ENCODE results near the gene RCAN3. TPM values are rescaled to one million over a fixed set of nuclear protein-coding genes. Genes with fewer than 3 reads are reported as not detected.

RCAN3 gene
- total and polyA plus RNA-seq, 2 of the 4 experiments (the other 2 are of a cell fraction), result 4.0 to 5.9 TPM

- TF ChIP-seq BHLHE40 (IDR thresholded peaks at IDR 0.05; ENCODE audit: low read depth, low read length) (no peak), RCOR1 (IDR thresholded peaks at IDR 0.05; ENCODE audit: insufficient replicate concordance, low read length) (no peak)
Observed at GRCh38 chr1:24463776-24464735, 38.6 kb upstream of the RCAN3 start (continued).

GRCh38 chr1:24465099-24465498, 37.5 kb upstream of the RCAN3 start:
- Histone ChIP-seq H3K9ac (ENCODE audit: low read depth, low read length) (no peak overlapping the region), H3K27ac (ENCODE audit: insufficient read depth, low read length) (no peak overlapping the region), H3K9me3 (ENCODE audit: control insufficient read depth, insufficient read depth, low read length) (no peaks in the 10 kb centered on the region; the same call in 1 of the 2 replicates), H3K4me1 (ENCODE audit: control insufficient read depth, insufficient read depth, low read length) (peaks cover 4% of the 10 kb centered on the region), H3K18ac (ENCODE audit: low read depth, low read length) (no peak overlapping the region), H3K27me3 (ENCODE audit: control insufficient read depth, insufficient read depth, low read length) (no peaks in the 10 kb centered on the region), H2AK5ac (ENCODE audit: low read depth, low read length) (no peak overlapping the region; the same call in 1 of the 2 replicates), H2BK120ac (ENCODE audit: low read depth, low read length) (no peak overlapping the region), H4K5ac (ENCODE audit: low read depth, low read length) (no peak overlapping the region), H4K20me1 (ENCODE audit: insufficient read depth, low read length) (no peaks in the 10 kb centered on the region), H3K56ac (ENCODE audit: extremely low read depth, insufficient read depth, low read length) (no peak overlapping the region), H3K23ac (ENCODE audit: low read depth, low read length) (no peak overlapping the region), H2AFZ (replicated peaks; ENCODE audit: low read length, poor library complexity) (no peak overlapping the region), H3K4ac (ENCODE audit: low read depth, low read length) (peak overlapping the region; percentile 31; the same call in 1 of the 2 replicates), H2BK15ac (ENCODE audit: low read depth, low read length) (peak overlapping the region; percentile 56; the same call in 1 of the 3 replicates), H3K9me1 (ENCODE audit: insufficient read depth, low read length) (peaks cover 18% of the 10 kb centered on the region), H4K91ac (ENCODE audit: insufficient read depth, low read depth, low read length) (no peak overlapping the region), H3K4me3 (ENCODE audit: insufficient read depth, low read depth, low read length) (no peak overlapping the region), H3K4me2 (ENCODE audit: low read depth, low read length) (no peak overlapping the region), H2BK20ac (ENCODE audit: low read depth, low read length) (no peak overlapping the region), H3K14ac (replicated peaks; ENCODE audit: low read depth, low read length) (no peak overlapping the region), H4K8ac (ENCODE audit: low read depth in 2 of 2, low read length in 2 of 2) (no peak overlapping the region), H2AK9ac (replicated peaks; ENCODE audit: low read depth, low read length, poor library complexity) (no peak overlapping the region), H3K79me1 (ENCODE audit: low read depth in 1 of 2, low read length in 2 of 2) (0 out of 4 replicates have a peak, but pooled peaks cover 0 to 5% of the 10 kb centered on the region in 2 experiments), H2BK5ac (ENCODE audit: low read depth, low read length, poor library complexity, severe bottlenecking) (no peak overlapping the region), H3K36me3 (ENCODE audit: control insufficient read depth, insufficient read depth, low read length) (peaks cover 22% of the 10 kb centered on the region)
- no CpG with 5 or more reads among the region's 4 CpGs for WGBS, 2 experiments (ENCODE audit: extremely low coverage in 2 of 2, insufficient read length in 1 of 2)
- DNase-seq (no peak), ATAC-seq (ENCODE audit: low read depth) (no peak)
- dilution Hi-C loops (cut with HindIII; ENCODE audit: low sequenced_read_pairs, unreplicated experiment) (no loop called here), in situ Hi-C loops (cut with MboI; ENCODE audit: low sequenced_read_pairs) (no loop called here), intact Hi-C loops (cut with micrococcal nuclease) (no loop called here)
- POLR2A ChIA-PET (ENCODE audit: unreplicated experiment), result no interaction called here
- TF ChIP-seq NFE2L2 (IDR thresholded peaks at IDR 0.05; ENCODE audit: low read depth, low read length) (no peak), FOS (IDR thresholded peaks at IDR 0.05; ENCODE audit: low read depth, low read length) (no peak), RCOR1 (IDR thresholded peaks at IDR 0.05; ENCODE audit: insufficient replicate concordance, low read length) (no peak), ELK1 (IDR thresholded peaks at IDR 0.05; ENCODE audit: borderline replicate concordance, low read depth, low read length) (no peak), MXI1 (IDR thresholded peaks at IDR 0.05; ENCODE audit: borderline replicate concordance, low read depth, low read length) (no peak), MAFK (IDR thresholded peaks at IDR 0.05; ENCODE audit: low read depth, low read length) (no peak), RAD21 (IDR thresholded peaks at IDR 0.05; ENCODE audit: low read length) (no peak), CEBPB (IDR thresholded peaks at IDR 0.05; ENCODE audit: low read depth, low read length) (no peak), RFX5 (IDR thresholded peaks at IDR 0.05; ENCODE audit: low read depth, low read length) (no peak)
- no TSS peak for BruUV-seq (replicated peaks)
- CTCF ChIA-PET, result no interaction called here

Data from IMR-90 (cell line).